Spinal cord (tissue), 10 donors: ENCODE data around the gene PRAME. TPM values are rescaled to one million over a fixed set of nuclear protein-coding genes. Genes with fewer than 3 reads are reported as not detected.
A peak's percentile ranks its signal among the peaks of the same experiment; 100 is the strongest.
"Not testable (repeated sequence)": the region's sequence is repeated elsewhere in the genome, so short reads cannot be mapped to it uniquely, and the experiment has no call there.

ENCODE experiments used
- DNase-seq, 6 donors: peaks; one replicate each; pipeline versions ENCODE4 v3.0.0 to v3.0.0-alpha.2; 2013 to 2015; ENCODE audit warnings: low spot score in 6 of 6, low read depth in 4 of 6
- H3K27ac ChIP-seq: one replicate; pipeline ENCODE4 v1.5.1; 2013; ENCODE audit warnings: low read depth, low read length, control low read depth
- H3K27me3 ChIP-seq: one replicate; pipeline ENCODE4 v1.6.1; 2013; ENCODE audit warnings: low read length; ENCODE audit not compliant: control insufficient read depth, insufficient read depth
- H3K36me3 ChIP-seq: one replicate; pipeline ENCODE4 v1.6.1; 2013; ENCODE audit warnings: low read length; ENCODE audit not compliant: control insufficient read depth, insufficient read depth
- H3K4me1 ChIP-seq: one replicate; pipeline ENCODE4 v1.6.1; 2013; ENCODE audit warnings: low read length; ENCODE audit not compliant: control insufficient read depth, insufficient read depth
- H3K4me3 ChIP-seq: one replicate; pipeline ENCODE4 v1.5.1; 2013; ENCODE audit warnings: low read depth, low read length, control low read depth
- H3K9me3 ChIP-seq: one replicate; pipeline ENCODE4 v1.6.1; 2013; ENCODE audit warnings: low read length; ENCODE audit not compliant: control insufficient read depth, insufficient read depth
- WGBS: methylation state at CpG from one replicate; pipeline ENCODE4 v1.1.5; 2013; ENCODE audit warnings: missing lambda C conversion rate; ENCODE audit not compliant: insufficient coverage; 5-methylcytosine and 5-hydroxymethylcytosine counted together
- polyA plus RNA-seq, 2 donors: library from polyadenylated mRNA; unstranded; fragments of 120-200 nt; gene quantifications; one replicate each; pipeline ENCODE4 v1.2.1, GENCODE V29; 2013; ENCODE audit not compliant: insufficient read length in 2 of 2
- total RNA-seq, 2 donors: library from RNA; depleted of rRNA in 1 of 2; stranded (reverse); fragments of 120-200 nt in 1 of 2; fragments of >200 nt in 1 of 2; gene quantifications; one replicate each; pipeline versions ENCODE4 v1.2.3 to v1.2.4, GENCODE V29; 2013 to 2014
- donor health status: healthy.

PRAME gene
- total and polyA plus RNA-seq, 4 donors: 0.17 to 0.30 TPM; not detected in 2

DNA sequence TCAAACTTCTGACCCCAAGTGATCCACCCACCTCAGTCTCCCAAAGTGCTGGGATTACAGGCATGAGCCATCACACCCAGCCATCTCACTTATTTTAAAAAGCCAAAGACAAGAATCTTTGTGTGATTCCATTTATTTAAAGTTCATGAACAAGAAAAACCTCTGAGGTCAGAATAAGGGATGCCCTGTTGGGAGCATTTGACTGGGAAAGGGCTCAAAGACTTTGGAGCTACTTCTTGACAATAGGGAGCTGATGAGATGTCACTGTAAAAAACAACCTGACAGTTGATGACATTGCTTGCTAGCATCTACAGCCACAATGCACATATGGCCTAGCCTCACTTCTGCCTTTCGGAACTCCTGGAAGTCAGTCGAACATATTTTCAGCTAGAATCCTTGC is 45.4 kb downstream of the PRAME start:
- Histone ChIP-seq H3K4me1 (peaks cover 5% of the 10 kb centered on the region), H3K27me3 (no peaks in the 10 kb centered on the region), H3K36me3 (no peaks in the 10 kb centered on the region), H3K9me3 (no peaks in the 10 kb centered on the region), H3K4me3 (no peak overlapping the region), H3K27ac (no peak overlapping the region)
- WGBS: 95% methylated on average over 2 of the region's 2 CpGs
- no peak for DNase-seq

DNA sequence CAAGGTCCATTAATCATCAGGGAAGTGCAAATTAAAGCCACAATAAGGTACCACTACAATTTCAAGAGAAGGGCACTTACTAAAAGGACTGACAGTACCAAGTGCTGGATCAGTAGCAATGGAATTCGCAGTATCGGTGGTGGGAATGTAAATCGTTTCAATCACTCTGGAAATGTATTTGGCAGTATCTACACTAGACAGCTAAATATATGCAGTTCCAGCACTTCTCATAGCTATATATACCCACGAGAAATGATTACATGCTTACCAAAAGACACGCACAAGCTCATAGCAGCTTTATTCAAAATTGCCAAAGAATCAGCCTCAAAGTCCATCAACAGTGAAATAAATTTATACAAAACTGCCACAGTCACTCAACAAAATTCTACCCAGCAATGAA is 46.1 kb downstream of the PRAME start:
- H3K27ac ChIP-seq: no peak overlapping the region
- no peak overlapping the region for H3K4me3 ChIP-seq
- DNase-seq: peak in 1 of 6 donors; percentile 6
- WGBS: 100% methylated on average over 1 of the region's 5 CpGs
- H3K4me1 ChIP-seq: peaks cover 5% of the 10 kb centered on the region
- H3K27me3 ChIP-seq: no peaks in the 10 kb centered on the region
- H3K9me3 ChIP-seq: no peaks in the 10 kb centered on the region
- H3K36me3 ChIP-seq: no peaks in the 10 kb centered on the region

- WGBS: 97% methylated on average over 5 of the region's 7 CpGs
- DNase-seq, H3K27ac ChIP-seq, H3K27me3 ChIP-seq, H3K36me3 ChIP-seq, H3K4me3 ChIP-seq, H3K9me3 ChIP-seq, H3K4me1 ChIP-seq: not testable (repeated sequence)
These were observed 48.2 kb downstream of the PRAME start for GRCh38 chr22:22510833-22511232.

DNA sequence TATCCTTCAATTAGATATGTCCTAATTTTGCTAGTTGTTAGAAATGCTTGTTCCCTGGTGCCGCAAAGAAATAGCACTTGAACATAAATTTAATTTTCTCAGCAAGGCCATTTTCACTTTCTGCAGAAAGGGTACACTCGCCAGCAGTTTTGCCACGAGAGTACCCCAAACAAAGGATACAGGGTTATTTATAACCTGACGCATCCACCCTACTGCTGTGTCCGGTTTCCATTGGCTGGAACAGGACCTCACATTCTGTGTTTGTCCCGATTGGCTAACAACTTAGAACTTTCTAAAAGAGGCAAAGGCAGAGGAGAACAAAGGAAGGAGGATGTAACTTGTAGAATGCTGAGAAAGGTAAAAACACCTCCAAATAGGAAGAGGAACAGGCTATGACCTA is 49.2 kb downstream of the PRAME start:
- H3K9me3 ChIP-seq, H3K36me3 ChIP-seq, DNase-seq, H3K27ac ChIP-seq, H3K4me3 ChIP-seq, H3K4me1 ChIP-seq, H3K27me3 ChIP-seq: not testable (repeated sequence)
- WGBS: 90% methylated on average over 3 of the region's 6 CpGs

DNA sequence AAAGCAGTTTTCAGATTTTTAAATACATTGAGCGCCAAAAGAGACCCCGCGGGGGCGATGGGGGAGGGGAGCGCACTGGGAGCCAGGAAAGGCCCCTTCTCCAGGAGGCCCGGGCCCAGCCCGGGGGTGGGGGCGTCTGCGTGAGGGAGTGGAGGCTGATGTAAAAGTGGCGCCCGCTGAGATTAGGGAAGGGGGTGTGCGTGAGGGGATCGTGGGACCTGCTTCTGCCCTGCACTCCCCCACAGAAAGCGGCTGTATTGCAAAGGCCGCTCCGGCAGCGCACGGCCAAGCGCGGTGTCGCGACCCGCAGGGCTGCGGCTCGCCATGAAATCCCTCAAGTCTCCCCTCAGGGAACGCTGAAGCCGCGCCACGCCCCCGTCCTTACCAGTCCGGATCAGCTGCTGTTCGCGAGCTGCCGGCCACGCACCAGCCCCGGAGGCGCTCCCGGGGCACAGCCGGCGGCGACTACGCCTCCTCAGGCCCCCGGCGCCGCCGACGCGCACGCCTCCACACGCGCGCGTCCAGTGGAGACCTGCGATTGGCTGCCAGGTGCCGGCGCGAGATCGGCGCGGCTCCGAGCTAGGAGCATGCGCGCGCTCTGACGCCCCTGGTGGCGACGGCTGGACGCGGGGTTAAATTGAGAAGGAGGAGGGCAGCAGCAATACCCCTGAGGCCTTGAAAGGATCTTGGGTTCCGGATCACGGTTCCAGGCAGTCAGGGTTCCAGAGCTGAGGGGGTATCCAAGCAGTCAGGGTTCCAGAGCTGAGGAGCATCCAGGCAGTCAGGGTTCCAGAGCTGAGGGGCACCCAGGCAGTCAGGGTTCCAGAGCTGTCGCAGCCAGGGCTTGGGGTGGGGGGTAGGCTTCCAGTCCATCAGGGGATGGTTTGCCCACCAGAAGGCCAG is 50.5 kb downstream of the PRAME start, which contains the start of gene ZNF280B:
TSS of gene ZNF280B (minus strand) at position 469 of the 903 bp plus-strand sequence. CDS start 19,344 bp downstream, outside the sequence.
- Histone ChIP-seq H3K4me1 (peaks cover 7% of the 10 kb centered on the region), H3K27me3 (no peaks in the 10 kb centered on the region), H3K36me3 (peaks cover 4% of the 10 kb centered on the region), H3K4me3 (peak within 1 kb of the TSS; percentile 72), H3K9me3 (no peaks in the 10 kb centered on the region), H3K27ac (no peak within 1 kb of the TSS)
- DNase-seq: peak; percentile 47 to 96 (median 77)
- WGBS: 2% methylated on average over 69 of the region's 72 CpGs

DNA sequence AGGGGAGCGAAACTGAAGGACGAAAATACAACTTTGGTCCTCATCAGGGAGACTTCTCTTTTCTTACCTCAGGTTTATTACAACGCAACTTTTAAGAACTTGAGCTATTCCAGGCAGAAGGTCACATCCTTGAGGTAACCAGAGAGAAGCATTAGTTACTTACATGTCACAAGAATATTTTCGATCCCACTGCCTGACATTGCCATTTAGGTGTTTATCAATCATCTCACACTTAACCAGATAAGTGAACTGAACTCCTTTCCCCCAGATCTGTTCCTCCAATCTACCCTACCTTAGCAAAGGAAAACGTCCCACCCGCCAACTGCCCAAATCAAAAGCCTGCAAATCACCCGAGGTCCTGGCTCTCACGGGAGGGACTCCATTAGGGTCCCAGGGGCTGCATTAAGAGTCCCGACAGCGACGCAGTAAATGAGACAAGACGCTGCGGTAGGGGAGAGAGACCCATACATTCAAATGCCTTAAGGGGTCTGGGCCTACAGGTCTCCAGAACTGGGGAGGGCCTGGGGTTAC is 51.3 kb downstream of the PRAME start:
- H3K4me3 ChIP-seq: peak overlapping the region; percentile 72
- no peaks in the 10 kb centered on the region for H3K27me3 ChIP-seq
- no peak overlapping the region for H3K27ac ChIP-seq
- WGBS: 22% methylated on average over 13 of the region's 13 CpGs
- H3K4me1 ChIP-seq: peaks cover 7% of the 10 kb centered on the region
- no peaks in the 10 kb centered on the region for H3K9me3 ChIP-seq
- H3K36me3 ChIP-seq: peaks cover 4% of the 10 kb centered on the region
- DNase-seq: peak in 1 of 6 donors; percentile 9

GRCh38 chr22:22506736-22507135 is 52.3 kb downstream of the PRAME start:
- Histone ChIP-seq H3K4me3 (no peak overlapping the region), H3K36me3 (peaks cover 7% of the 10 kb centered on the region), H3K27ac (no peak overlapping the region), H3K4me1 (peaks cover 7% of the 10 kb centered on the region), H3K27me3 (no peaks in the 10 kb centered on the region), H3K9me3 (no peaks in the 10 kb centered on the region)
- no peak for DNase-seq
- no CpG with 5 or more reads among the region's 1 CpG for WGBS

- DNase-seq: no peak
- H3K27me3 ChIP-seq: no peaks in the 10 kb centered on the region
- no peaks in the 10 kb centered on the region for H3K4me1 ChIP-seq
- H3K27ac ChIP-seq: no peak overlapping the region
- H3K9me3 ChIP-seq: no peaks in the 10 kb centered on the region
- 80% methylated on average over 1 of the region's 2 CpGs for WGBS
- peaks cover 16% of the 10 kb centered on the region for H3K36me3 ChIP-seq
- H3K4me3 ChIP-seq: no peak overlapping the region
These were observed 60.8 kb downstream of the PRAME start for GRCh38 chr22:22498267-22498666.
